Islet precursor cell (in vitro differentiated cells): ENCODE results near the gene EPHA5.

Experiments used
- DNase-seq: peaks from one replicate; pipeline ENCODE4 v3.0.0-alpha.2; 2018

EPHA5 gene

GRCh38 chr4:65623506-65623905, 46.8 kb downstream of the EPHA5 start:
- no peak for DNase-seq

- DNase-seq: no peak
Observed at GRCh38 chr4:65617416-65617815, 52.9 kb downstream of the EPHA5 start.

GRCh38 chr4:65604515-65604914, 65.8 kb downstream of the EPHA5 start:
- no peak for DNase-seq

GRCh38 chr4:65600656-65601055, 69.6 kb downstream of the EPHA5 start:
- DNase-seq: no peak

GRCh38 chr4:65599340-65599739, 70.9 kb downstream of the EPHA5 start:
- DNase-seq: no peak

GRCh38 chr4:65597697-65598096, 72.6 kb downstream of the EPHA5 start:
- DNase-seq: no peak

GRCh38 chr4:65592089-65592488, 78.2 kb downstream of the EPHA5 start:
- no peak for DNase-seq

- DNase-seq: no peak
Observed at GRCh38 chr4:65589921-65590320, 80.4 kb downstream of the EPHA5 start.

GRCh38 chr4:65589331-65589730, 81.0 kb downstream of the EPHA5 start:
- no peak for DNase-seq

- no peak for DNase-seq
Observed at GRCh38 chr4:65580551-65580950, 89.7 kb downstream of the EPHA5 start.

GRCh38 chr4:65566473-65566872, 103.8 kb downstream of the EPHA5 start:
- no peak for DNase-seq

- no peak for DNase-seq
Observed at GRCh38 chr4:65561164-65561563, 109.1 kb downstream of the EPHA5 start.

GRCh38 chr4:65559270-65559669, 111.0 kb downstream of the EPHA5 start:
- DNase-seq: no peak

- DNase-seq: no peak
Observed at GRCh38 chr4:65552057-65552456, 118.2 kb downstream of the EPHA5 start.

- no peak for DNase-seq
Observed at GRCh38 chr4:65550500-65550899, 119.8 kb downstream of the EPHA5 start.

- DNase-seq: no peak
Observed at GRCh38 chr4:65546882-65547416, 123.3 kb downstream of the EPHA5 start.

- DNase-seq: no peak
Observed at GRCh38 chr4:65538571-65538970, 131.7 kb downstream of the EPHA5 start.

- DNase-seq: no peak
Observed at GRCh38 chr4:65535113-65535512, 135.2 kb downstream of the EPHA5 start.

GRCh38 chr4:65521666-65522065, 148.6 kb downstream of the EPHA5 start:
- DNase-seq: no peak

GRCh38 chr4:65515646-65516045, 154.6 kb downstream of the EPHA5 start:
- DNase-seq: no peak

- no peak for DNase-seq
Observed at GRCh38 chr4:65510976-65511375, 159.3 kb downstream of the EPHA5 start.

- DNase-seq: no peak
Observed at GRCh38 chr4:65508168-65508567, 162.1 kb downstream of the EPHA5 start.

- DNase-seq: no peak
Observed at GRCh38 chr4:65502131-65502701, 168.1 kb downstream of the EPHA5 start.

- DNase-seq: no peak
Observed at GRCh38 chr4:65498606-65499005, 171.7 kb downstream of the EPHA5 start.

- no peak for DNase-seq
Observed at GRCh38 chr4:65495439-65495838, 174.8 kb downstream of the EPHA5 start.
